NK-92 treated with Interleukin-12 subunit alpha and Interleukin-12 subunit beta, amount 100 ng/mL, for 24 hours (cell line): ENCODE measurements around the gene EXT2.

Experiments
- DNase-seq: peaks from one replicate; lab custom pipeline; 2025; lab: John Stamatoyannopoulos, UW

Gene EXT2

DNA sequence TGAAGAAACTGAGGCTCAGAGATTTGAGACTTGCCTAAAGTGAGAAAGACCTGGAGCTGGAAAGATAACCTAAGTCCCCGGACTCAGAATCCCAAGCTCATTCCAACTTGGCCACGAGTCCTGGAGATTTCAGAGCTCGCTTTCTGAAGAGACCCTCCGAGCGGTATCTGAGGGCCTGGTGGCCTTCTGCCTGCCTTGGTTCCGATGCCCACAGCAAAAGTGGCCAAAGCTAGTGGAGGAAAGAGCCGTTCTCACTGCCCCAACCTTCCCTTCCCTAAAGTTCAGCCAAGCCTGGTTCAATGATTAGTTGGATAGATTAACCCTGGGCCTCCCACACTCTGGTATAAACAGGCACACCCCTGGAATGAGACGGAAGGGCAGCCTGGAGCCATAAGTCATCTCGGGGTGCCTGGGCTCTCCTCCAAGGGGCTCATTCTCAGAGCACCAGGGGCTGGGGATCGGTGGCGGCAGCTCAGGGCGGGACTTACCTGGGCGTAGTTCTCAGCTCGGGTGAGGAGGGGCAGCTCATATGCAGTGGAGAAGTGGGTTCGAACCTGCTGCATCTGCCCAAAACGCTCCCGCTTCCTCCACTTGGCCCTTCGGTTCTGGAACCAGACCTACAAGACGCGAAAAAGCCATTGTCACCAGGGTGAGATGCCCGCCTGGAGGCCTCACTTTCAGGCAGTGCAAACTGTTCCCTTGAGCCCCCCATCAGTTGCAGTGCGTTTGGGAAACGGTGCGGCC, 171.7 kb downstream of the EXT2 start:
- DNase-seq, result no peak

DNA sequence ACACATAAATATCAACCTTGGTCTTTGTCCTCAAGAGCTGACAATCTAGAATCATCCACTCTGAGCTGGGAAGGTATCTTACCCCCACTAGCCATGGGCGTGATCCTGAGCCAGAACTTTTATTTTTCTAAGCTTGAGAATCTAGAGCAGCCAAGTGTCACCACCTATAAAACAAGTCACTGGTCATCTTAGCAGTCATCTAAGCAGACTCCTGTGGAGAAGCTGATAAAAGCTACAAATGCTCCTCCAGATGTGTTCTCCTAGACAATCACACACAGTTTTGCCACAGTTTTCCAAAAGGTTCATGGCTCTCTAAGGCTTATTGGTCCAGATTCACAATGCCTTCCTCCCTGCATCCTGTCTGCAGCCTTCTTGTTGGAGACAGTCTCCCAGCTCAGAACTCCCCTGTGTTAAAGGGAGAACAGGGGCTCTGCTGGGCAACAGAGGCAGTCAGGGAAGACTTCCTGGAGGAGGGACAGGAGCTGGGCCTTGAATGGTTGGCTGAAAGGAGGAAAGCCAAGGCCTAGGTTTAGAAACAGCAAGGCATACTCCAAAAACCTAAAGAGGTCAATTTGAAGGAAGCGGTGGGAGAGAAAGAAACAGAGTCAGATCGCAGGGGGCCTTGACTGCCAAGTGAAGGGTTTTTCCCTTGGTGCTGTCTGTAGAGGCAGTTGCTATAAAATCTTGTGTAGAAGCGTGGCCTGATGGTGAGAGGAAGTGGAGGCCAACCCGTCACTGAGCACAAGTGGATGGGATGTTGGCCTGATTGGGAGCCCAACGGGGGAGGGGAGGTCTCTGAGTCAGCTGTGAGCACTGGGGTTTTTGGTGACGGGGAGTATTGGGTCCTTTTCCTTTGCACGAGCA, 172.5 kb downstream of the EXT2 start:
- no peak for DNase-seq

GRCh38 chr11:44268614-44269080, 173.2 kb downstream of the EXT2 start:
- no peak for DNase-seq

GRCh38 chr11:44269369-44270351, 174.2 kb downstream of the EXT2 start:
- no peak for DNase-seq

DNA sequence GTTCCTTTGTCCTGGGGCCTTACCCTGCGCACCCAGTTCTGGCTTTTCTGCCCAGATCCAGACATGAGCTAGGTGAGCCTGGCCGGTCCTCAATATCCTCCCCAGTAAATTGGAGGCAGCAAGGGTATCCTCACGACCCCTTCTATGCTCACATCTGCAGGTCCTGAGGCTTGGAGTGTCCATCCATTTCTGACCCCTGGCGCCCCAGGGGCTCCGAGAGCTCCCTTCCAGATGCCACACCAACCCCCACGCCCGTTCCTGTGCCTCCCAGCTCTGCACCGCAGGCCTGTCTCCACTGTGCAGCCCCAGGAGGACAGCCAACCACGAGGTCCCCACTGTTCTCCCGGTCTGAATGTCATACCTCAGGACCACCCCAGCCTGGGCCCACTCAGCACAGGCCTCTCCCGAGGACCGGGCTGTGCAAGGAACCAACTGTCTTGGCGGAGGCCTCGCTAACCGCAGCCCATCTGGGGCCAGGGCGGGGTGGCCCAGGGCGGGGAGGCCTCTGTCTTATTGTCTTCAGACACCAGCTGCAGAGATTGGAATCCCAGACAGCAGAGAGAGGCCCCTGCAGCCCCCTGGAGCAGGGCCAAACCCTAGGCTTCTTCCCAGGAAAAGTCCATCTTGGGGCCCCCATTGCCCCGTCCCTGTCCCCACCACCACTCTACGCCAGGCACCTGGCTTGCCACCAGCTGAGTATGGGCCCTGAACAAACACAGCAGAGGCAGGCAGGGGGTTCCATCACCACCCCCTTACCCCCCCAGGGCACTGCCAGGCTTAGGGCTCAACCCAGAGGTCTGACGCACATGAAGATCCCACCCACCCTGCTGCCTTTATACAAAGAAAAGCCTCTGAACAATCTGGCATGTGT, 175.2 kb downstream of the EXT2 start:
- no peak for DNase-seq

- no peak for DNase-seq
Observed at GRCh38 chr11:44271286-44271685, 175.8 kb downstream of the EXT2 start.

GRCh38 chr11:44274404-44274803, 178.9 kb downstream of the EXT2 start:
- DNase-seq, result no peak

- no peak for DNase-seq
Observed at GRCh38 chr11:44275241-44275640, 179.8 kb downstream of the EXT2 start.

DNA sequence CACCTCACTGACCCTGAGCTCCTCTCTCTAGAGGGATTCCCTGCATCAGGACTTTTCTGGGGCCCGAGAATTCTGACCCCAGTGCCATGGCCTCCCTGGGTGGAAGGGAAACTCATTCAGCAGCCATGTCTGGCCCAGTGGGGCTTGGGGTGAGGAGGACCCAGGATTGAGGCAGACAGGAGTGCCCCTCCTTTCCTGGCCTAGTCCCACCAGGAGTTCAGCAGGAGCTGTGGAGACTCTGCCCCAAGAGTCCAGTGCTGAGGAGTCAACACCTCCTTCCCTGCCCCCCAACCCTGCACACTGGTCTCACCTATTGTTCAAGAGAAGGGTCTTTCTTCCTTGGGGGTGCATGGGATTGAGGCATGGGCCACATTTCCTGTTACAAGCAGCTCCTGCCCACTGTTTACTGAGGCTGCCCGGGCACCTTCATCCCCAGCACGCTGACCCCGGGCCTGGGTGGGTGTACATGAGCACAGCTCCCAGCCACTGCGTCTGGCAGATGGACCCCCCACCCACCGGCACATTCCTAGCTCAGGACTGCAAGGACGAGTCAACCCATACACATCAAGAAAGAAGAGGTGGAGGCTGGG, 180.6 kb downstream of the EXT2 start:
- DNase-seq, result no peak

GRCh38 chr11:44277196-44278090, 182.0 kb downstream of the EXT2 start:
- no peak for DNase-seq

- no peak for DNase-seq
Observed at GRCh38 chr11:44279483-44279882, 184.0 kb downstream of the EXT2 start.

GRCh38 chr11:44280257-44280656, 184.8 kb downstream of the EXT2 start:
- no peak for DNase-seq

DNA sequence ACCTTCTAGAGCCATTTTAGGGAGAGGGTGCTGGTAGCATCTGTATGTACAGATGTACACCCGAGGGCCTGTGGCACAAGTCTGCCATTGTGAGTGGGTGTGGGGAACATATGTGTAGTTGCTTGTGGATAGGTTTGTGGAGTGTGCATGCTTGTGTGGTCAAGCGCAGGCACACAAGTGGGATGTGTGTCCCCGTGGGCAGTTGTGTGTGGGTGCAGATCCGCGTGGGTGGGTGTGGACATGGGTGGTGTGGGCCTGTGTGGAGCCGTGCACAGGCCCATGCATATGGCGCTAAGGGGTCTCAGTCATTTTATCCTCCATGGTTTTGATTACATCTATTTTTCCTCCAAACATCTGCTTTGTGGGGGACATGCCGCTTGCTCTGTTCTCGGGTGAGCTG, 185.7 kb downstream of the EXT2 start:
- DNase-seq, result no peak

DNA sequence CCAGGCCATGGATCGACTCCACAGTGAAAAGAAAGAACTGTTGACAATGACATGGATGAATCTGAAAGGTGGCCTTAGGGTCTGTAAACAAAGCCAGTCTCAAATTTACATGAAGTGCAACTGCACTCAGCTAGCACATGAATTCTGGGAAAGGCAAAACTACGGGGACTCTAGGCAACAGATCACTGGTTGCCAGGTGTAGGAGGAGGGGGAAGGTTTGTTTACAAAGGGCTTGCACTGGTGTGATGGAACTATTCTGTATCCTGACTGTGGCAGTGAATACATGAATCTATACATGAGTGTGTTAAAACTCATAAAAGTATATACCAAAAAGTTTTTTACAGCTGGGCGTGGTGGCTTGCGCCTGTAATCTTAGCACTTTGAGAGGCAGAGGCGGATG, 187.1 kb downstream of the EXT2 start:
- no peak for DNase-seq

GRCh38 chr11:44285756-44286155, 190.3 kb downstream of the EXT2 start:
- no peak for DNase-seq

GRCh38 chr11:44286268-44286880, 190.9 kb downstream of the EXT2 start:
- DNase-seq, result peak; percentile 30

DNA sequence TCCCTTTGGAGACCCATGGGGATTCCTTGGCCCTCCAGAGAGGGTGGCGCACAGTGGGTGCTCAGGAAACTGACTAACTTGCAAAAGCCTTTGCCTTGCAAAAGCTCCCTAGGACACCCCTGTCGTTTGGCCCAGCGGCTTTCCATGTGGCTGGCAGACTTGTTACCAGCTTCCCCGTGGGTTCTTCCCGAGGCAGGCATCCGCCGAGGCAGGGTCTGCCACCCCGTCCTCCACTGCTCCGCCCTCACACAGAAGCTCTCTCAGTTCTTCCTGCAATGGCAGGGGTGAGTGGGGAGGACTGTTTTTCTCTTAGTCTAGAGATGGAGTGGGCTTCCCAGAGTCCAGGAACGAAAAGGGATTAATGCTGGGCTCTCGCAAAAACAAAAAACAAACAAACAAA, 191.4 kb downstream of the EXT2 start:
- no peak for DNase-seq

DNA sequence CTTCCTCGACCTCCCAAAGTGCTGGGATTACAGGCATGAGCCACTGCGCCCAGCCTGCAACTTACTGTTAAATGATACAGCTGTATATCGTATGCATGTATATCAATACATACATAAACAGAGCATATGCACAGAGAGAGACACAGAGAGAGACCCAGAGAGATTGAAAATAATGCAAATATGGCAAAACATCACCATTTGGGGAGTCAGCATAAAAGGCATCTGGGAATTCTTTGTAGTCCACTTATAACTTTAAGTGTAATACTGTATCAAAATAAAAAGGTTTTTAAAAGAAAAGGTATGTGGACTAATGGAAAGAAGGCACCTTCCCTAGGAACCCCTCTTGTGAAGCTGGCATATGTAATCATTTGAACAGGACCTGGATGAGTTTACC, 192.7 kb downstream of the EXT2 start:
- no peak for DNase-seq

DNA sequence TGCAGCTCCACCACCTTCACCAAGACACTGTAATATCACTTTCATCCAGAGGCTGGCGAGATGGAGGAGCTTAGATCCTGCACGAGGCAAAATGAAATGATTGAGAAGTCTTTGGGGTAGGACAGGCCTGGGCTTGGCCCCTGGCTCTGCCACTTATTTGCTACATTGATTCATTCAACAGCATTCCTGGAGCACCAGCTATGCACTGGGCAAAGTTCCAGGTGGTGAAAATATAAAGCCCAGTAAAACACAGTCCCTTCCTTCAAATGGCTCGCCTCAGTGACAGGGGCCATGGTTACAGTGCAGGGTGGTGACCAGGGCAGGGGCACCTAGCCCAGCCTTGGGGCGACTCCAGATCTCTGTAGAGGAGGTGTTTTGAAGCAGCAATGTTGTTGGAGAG, 194.7 kb downstream of the EXT2 start:
- no peak for DNase-seq
